Activated naive CD4-positive, alpha-beta T cell treated with anti-CD3 and anti-CD28 coated beads, Interleukin-2, amount 50 U/mL, for 72 hours (primary cell): Measurements from ENCODE around the gene RUFY1. TPM values are rescaled to one million over a fixed set of nuclear protein-coding genes. Genes with fewer than 3 reads are reported as not detected.
A peak's percentile ranks its signal among the peaks of the same experiment; 100 is the strongest.

Source experiments
- ATAC-seq, 2 donors: fragments of 150-1000 bp; cut with Tn5 transposase; 2 replicates each; pipeline ENCODE4 v1.10.0; 2021; ENCODE audit warnings: mild to moderate bottlenecking in 2 of 2, moderate library complexity in 2 of 2
- DNase-seq, 2 donors: peaks; one replicate each; pipeline ENCODE4 v3.0.0; 2021 to 2022; ENCODE audit warnings: low spot score in 2 of 2
- H3K27ac Mint-ChIP-seq, 2 donors: one replicate each; pipeline ENCODE4 v1.8.0; 2022; ENCODE audit warnings: mild to moderate bottlenecking in 2 of 2, mixed read lengths in 2 of 2
- H3K36me3 Mint-ChIP-seq, 2 donors: one replicate each; pipeline ENCODE4 v1.8.0; 2022; ENCODE audit warnings: mixed read lengths in 2 of 2
- H3K9me3 Mint-ChIP-seq, 2 donors: one replicate each; pipeline ENCODE4 v1.8.0; 2022; ENCODE audit warnings: mixed read lengths in 2 of 2
- total RNA-seq, 2 donors: library from RNA; stranded (reverse); gene quantifications; one replicate each; pipeline ENCODE4 v1.2.3, GENCODE V29; 2022

Gene RUFY1
- total RNA-seq, 2 donors from 2014 or later = 30.7 to 60.9 TPM

DNA sequence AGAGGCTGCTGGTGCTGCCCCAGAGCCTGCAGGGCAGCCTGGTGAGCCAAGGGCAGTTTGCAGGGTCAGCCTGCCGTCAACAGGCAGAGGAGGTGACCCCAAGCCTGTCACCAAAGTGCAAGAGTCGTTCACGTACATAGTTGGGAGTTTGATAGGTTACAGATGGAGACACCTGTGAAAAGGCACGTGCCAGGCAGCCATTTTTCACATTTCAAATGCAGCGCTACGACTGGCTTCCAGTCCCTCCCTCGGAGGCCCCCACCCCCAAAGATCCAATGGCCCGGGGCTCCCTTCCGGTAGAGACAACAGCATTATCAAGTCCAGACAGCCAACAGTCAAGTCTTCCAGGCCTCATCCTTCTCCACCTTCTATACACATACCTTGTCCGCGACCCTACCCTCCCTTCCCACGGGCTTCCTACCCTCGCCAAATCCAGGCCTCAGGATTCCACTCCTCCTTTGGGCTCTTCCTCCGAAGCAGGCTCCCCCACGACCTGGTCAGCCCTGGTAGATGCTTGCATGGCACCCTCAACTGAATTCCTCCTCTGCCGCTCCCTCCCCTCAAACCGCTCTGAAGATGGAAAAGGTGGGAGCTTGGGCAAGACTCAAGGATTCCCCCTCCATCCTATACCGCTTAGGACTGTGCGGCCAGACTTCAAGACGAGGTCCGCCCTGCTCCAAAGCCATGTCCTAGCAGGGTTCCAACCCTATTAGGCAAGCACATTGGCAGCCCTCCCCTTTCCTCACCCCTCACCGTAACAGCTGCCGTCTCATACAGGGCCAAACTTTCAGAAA, 60.0 kb downstream of the RUFY1 start:
- Mint-ChIP-seq H3K36me3 (peaks cover 18 to 21% of the 10 kb centered on the region in 2 donors), H3K27ac (peak overlapping the region; percentile 74 to 95), H3K9me3 (no peaks in the 10 kb centered on the region)
- ATAC-seq = peak in 1 of 2 donors; percentile 2
- no peak for DNase-seq

DNA sequence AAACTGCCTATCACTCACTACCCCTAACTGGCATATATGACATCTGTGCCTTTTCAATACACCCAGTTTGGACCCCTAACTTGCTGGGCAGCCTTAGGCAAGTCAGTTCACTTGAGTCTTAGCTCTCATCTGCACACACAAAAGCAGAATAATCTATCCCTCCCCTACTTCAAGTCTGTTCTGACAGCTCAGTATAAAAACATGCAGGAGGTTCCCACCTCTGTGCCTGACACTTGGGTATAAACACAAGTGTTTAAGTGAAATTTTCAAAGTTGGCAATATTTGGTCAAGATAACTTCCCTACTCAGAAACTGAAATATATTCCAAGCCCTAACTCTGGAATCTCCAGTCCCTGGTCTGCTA, 60.5 kb downstream of the RUFY1 start:
- Mint-ChIP-seq H3K27ac (peak overlapping the region; percentile 74 to 95), H3K9me3 (no peaks in the 10 kb centered on the region), H3K36me3 (peaks cover 22 to 27% of the 10 kb centered on the region in 2 donors)
- no peak for DNase-seq
- no peak for ATAC-seq

DNA sequence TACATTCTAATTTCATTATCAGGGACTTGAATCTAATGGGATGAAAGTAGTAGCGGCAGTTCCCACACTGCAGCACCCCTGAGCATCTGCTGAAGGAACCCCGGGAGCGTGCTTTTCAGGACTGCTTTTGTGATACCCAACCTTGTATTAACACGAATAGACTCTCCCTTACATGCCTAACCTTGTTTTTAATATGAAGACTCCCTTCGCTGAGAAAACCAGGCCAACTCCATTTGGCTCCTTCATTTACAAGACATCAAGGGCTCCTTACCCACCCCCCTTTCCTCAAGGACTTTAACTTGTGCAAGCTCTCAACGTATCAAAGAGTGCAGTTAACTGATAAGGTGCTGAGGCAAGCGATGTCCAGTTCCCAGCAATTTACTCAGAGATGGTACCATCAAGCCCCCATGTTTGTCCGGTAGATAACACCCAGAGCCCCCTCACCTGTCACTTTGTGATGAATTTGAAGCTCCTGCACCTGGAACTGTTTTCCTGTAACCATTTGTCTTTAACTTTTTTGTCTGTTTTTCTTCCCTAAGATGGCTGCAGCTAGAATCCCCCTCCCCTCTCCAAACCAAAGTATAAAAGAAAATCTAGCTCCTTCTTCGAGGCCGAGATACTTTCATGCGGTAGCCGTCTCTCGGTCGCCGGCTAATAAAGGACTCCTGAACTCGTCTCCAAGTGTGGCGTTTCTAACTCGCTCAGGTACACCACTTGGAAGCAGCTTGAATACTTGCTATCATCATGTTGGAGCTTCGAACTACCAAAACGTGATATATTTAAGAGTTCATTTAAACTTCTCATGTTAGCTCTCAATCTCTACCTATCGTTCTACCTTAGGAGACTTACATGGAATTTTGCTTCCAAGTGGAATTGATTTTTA, 62.5 kb downstream of the RUFY1 start:
- ATAC-seq (no peak), DNase-seq (no peak)
- peaks cover 40 to 46% of the 10 kb centered on the region in 2 donors for H3K36me3 Mint-ChIP-seq
- H3K9me3 Mint-ChIP-seq = no peaks in the 10 kb centered on the region
- H3K27ac Mint-ChIP-seq = peak overlapping the region; percentile 56 to 96

DNA sequence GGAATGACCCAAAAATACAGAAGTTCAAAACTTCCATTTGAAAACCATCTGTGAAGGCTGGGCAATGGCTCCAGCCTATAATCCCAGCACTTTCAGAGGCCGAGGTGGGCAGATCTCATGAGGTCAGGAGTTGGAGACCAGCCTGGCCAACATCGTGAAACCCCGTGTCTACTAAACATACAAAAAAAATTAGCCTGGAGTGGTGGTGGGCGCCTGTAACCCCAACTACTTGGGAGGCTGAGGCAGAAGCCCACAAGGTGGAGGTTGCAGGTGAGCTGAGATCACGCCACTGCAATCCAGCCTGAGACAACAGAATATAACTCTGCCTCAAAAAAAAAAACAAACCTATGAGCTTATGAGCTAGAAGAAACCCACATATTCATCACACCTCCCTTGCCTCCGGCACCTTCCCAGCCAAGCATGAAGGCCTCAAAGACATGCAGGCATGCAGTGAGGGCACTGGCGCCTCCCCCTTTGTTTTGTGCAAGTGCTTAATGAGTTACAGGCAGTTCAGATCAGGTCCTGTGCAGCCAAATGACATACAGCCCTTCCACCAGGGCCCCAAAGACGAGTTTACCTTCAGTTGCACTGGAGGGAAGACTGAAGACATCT, 63.2 kb downstream of the RUFY1 start:
- peak overlapping the region; percentile 56 to 96 for H3K27ac Mint-ChIP-seq
- no peaks in the 10 kb centered on the region for H3K9me3 Mint-ChIP-seq
- H3K36me3 Mint-ChIP-seq = peaks cover 45 to 51% of the 10 kb centered on the region in 2 donors
- DNase-seq (no peak), ATAC-seq (no peak)

DNA sequence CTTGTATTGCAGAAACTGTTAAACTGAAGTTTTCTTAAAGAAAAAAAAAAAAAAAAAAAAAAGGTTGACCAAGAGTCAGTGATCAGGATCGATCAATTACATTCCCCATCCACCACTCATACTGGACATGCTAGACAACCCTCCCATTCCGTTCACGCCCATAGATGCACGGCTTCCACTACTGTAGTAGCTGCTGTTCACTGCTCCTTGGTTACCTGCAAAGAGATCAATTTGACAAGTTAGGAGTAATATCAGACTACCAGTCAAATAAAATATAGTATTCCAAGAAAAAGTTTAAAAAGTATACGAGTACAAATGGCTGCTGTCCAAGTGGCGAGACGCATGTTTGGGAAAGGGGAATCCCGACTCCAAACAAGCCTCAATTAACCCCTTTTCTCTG, 64.4 kb downstream of the RUFY1 start:
- Mint-ChIP-seq H3K9me3 (no peaks in the 10 kb centered on the region), H3K36me3 (peaks cover 52 to 62% of the 10 kb centered on the region in 2 donors), H3K27ac (peak overlapping the region; percentile 44 to 96)
- DNase-seq (no peak), ATAC-seq (no peak)

DNA sequence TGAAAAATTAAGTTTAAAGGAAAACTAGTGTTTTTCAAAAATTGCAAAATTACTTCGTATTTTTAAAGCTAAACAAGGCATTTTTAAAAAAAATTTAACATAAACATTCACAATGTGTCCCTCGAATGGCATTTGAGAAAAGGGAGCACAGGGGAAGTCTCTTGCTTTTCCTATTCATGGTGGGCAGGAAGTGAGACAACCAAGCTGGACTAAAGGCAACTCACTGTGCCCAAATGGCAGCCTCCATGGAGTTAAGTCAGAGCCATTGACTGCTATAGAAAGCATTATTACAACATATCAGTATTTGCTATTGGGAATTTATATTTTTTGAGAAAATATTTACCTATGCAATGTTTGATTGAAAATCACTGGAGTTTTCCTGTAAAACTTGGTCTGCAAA, 64.8 kb downstream of the RUFY1 start:
- DNase-seq = no peak
- Mint-ChIP-seq H3K9me3 (no peaks in the 10 kb centered on the region), H3K36me3 (peaks cover 56 to 67% of the 10 kb centered on the region in 2 donors), H3K27ac (peak overlapping the region; percentile 44 to 96)
- no peak for ATAC-seq

DNA sequence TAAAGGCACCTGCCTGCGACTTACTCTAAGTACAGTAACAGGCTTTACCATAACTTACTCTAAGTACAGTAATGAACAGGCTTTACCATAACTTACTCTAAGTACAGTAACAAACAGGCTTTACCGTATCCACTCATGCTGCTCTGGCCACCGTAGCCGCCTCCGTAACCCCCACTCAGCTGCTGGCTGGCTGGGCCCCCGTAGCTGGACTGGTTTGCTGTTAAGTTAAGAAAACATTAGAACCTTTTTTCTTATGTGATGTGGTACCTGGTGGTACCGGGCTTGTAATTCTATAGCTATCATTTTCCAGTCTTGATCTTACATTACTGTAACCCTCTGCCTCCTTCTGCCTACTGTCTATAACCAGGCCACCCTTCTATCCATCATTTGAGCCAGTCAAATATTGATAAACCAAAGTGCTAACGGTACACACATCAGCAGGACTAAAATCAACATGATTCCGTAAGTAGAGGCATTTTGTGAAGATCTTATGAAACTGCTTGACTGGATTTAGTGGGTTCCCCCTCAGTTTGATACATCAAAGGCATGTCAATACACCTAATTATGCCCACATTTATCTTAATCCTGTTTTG, 65.7 kb downstream of the RUFY1 start:
- ATAC-seq = no peak
- peaks cover 65 to 76% of the 10 kb centered on the region in 2 donors for H3K36me3 Mint-ChIP-seq
- no peak for DNase-seq
- peak overlapping the region; percentile 11 to 100 for H3K27ac Mint-ChIP-seq
- no peaks in the 10 kb centered on the region for H3K9me3 Mint-ChIP-seq

DNA sequence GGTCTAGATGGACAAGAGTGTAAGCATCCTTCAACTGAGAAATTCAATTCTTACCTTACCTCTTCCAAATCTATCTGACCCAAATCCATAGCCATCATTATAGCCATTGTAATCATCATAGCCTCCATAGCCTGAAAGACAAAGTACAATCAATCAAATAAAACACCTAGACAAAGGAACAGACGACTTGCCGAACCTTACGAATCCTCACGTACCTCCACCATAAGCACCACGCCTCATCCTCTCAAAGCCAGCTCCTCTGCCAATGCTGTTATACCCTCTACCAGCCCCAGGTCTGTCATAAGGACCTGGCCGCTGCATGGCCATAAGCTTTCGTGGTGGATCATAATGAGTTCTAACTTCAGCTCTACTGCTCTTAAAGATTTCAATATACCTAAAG, 67.6 kb downstream of the RUFY1 start:
- Mint-ChIP-seq H3K36me3 (peaks cover 83 to 92% of the 10 kb centered on the region in 2 donors), H3K9me3 (no peaks in the 10 kb centered on the region), H3K27ac (peak overlapping the region; percentile 10 to 100)
- DNase-seq (no peak), ATAC-seq (no peak)

DNA sequence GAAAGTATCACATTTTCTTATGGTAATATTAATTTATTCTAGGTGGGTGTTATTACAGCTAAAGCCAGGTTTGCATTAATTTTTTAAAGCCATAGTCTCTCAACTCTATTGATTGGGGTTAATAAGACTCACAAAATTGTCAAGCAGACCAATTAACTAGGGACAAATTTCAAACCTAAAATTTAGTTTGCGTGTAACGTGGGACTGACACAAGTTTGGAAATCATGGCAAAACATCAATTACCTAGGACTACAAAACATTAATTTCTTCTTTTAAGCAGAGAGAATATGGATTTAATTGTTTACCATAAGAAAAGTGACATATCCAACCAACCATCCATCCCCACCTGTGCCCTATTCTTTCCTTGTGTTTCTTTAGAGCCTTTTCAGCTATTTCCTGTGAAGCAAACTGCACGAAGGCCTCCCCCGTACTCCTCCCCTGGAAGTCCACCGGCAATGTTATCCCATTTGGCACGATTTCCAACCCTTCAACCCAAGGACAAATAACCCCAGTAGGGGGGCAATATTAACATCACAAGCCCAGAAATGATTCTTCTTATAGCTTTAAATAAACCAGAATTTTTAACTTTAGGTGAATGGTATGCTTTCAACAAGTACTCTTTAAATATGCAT, 68.7 kb downstream of the RUFY1 start:
- no peaks in the 10 kb centered on the region for H3K9me3 Mint-ChIP-seq
- peak overlapping the region; percentile 67 to 100 for H3K27ac Mint-ChIP-seq
- ATAC-seq = no peak
- no peak for DNase-seq
- peaks cover 83 to 92% of the 10 kb centered on the region in 2 donors for H3K36me3 Mint-ChIP-seq

DNA sequence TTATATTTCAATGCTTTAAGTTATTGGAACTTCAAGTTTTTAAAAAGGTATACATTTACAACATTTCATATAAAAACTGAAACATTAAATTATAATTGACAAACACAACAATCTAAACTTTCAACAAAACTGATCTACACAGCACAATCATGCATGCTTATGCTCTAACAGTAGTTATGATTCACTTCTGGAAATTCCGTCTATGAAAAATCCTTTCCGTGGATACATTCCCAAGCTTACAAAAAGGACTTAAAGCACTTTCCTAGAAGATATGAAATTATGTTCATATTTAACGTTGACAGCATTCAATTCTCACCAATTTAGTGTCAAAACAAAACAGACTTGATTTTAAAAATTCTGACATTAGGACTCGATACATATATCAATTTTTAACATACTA, 69.4 kb downstream of the RUFY1 start:
- Mint-ChIP-seq H3K36me3 (peaks cover 83 to 94% of the 10 kb centered on the region in 2 donors), H3K9me3 (no peaks in the 10 kb centered on the region), H3K27ac (peak overlapping the region in 1 of 2 donors; percentile 100)
- ATAC-seq = no peak
- no peak for DNase-seq

DNA sequence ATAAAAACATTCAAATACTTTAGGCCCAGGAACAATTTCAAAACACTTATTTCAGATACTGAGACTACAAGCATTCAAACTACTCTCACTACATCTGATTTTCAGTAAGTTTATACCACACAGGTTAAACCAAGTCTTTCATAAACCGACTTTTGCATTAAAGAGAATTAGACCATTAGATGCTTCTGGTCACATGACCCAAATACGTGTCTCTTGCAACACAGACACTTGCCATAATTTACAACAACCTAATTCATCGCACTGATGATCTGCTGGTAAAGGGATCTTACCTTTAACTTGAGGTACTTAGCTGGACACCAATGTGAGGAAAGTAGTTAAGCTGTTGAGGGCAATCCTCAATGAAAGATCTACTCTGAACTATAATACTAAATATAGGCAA, 69.9 kb downstream of the RUFY1 start:
- peak overlapping the region; percentile 99 to 100 for H3K27ac Mint-ChIP-seq
- DNase-seq (no peak), ATAC-seq (no peak)
- H3K36me3 Mint-ChIP-seq = peaks cover 80 to 91% of the 10 kb centered on the region in 2 donors
- no peaks in the 10 kb centered on the region for H3K9me3 Mint-ChIP-seq

DNA sequence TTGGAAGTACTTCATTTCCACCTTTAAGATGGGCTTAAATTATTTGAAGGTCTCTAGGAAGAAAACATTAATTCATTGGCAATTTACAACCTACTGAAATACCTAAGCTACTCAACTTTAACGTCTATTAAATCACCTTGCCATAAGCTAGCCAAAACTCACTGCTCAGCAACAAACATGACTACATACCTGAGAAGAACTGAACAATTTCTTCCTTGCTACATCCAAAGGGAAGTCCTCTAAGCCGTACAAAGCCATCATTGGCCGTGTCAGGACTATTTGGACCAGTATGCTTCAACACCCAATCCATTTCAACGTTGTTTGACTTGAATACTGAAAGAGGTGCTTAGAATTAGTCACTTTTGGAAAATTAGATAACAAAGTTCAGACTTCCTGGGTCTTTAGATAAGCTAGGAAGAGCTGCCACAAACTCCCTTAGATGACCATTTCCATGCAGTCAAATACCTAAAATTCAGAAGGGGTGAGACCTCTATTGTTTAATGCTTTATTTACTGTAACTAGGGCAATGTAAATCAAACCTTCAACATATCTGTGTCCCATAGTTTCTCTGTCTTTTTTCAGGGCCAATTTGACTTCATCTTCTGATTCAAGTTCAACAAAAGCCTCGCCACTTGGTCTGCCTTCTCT, 70.5 kb downstream of the RUFY1 start:
- no peak for DNase-seq
- no peak for ATAC-seq
- Mint-ChIP-seq H3K9me3 (no peaks in the 10 kb centered on the region), H3K36me3 (peaks cover 77 to 86% of the 10 kb centered on the region in 2 donors), H3K27ac (peak overlapping the region; percentile 99 to 100)

DNA sequence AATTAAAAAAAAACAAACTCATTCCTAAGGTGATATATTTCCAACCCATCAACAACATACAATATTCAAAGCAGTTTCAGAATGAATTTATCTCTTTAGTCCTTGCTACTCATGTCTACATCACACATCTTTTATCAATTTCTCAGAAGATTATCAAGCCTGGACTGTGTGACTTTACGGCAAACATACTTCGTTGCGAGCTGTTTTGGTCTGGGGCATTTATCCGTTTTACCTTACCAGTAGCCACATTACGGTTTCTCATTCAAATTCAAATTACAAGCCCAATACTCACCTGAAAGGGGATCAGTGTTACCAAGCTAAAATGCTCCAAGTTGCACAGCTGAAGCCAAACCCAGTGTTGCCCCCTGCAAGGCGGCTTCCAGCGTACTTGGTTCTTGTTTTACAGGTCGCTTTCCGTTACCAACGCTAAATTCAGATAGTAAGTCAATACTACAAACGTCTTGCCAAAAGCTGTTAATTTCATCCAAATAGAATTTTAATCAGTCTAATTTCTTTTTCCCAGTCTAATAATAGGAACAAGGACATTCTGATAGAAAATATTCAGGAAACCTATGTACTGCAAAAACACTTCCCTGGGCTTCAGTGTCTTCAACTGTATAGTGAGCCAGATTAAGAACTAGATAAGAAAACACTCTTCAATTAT, 71.3 kb downstream of the RUFY1 start:
- Mint-ChIP-seq H3K36me3 (peaks cover 69 to 77% of the 10 kb centered on the region in 2 donors), H3K27ac (peak overlapping the region; percentile 99 to 100), H3K9me3 (no peaks in the 10 kb centered on the region)
- ATAC-seq (no peak), DNase-seq (no peak)

DNA sequence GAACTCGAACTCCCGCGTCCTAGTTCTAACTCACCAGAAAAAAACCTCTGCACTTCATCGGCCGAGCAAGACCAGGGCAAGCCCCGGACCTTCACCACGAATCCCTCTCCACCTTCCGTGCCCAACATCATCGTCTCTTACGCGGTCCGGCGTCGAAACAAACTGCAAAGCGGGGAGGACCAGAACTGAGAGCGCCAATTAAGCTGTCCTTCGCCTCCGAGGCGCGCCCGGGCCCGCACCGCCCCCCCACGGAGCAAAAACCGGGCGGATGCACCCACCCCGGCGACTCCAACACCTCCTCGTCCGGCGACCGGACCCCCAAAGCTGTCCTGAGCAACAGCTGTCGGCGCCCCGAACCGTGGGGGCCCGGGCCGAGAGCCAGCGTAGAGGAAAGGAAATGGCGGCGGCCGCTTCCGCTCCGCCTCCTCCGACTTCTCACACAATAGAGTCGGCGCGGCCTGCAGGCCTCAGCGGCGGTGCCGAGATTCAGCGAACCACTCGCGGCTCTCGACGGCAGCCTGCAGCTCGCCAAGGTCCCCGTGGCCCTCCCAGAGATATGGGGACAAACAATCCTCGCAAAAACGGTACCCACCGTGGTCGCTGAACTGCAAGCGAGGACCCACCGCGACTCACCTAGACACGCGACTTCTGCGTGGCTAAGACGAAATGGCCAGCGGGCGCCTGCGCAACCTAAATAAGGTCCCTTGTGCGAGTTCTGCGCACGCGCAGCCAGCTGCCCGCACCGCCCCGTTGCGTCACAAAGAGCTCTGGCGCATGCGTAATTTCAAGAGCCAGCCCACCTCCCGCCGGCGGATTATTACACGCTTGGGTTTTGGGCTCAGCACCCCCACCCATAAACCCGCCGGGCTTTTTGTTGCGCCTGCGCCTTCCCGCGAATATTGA, 72.9 kb downstream of the RUFY1 start, which contains the start of gene HNRNPH1:
HNRNPH1 (minus strand) TSS at position 669 of the 903 bp plus-strand sequence; CDS start at position 131, 538 bp downstream.
- Mint-ChIP-seq H3K9me3 (no peaks in the 10 kb centered on the region), H3K36me3 (peaks cover 54 to 61% of the 10 kb centered on the region in 2 donors), H3K27ac (peak within 1 kb of the TSS; percentile 99 to 100)
- DNase-seq (peak; percentile 95 to 99), ATAC-seq (peak; percentile 71 to 80)
